IMR-90 (cell line): ENCODE measurements around the gene METAP2. TPM values are rescaled to one million over a fixed set of nuclear protein-coding genes. Genes with fewer than 3 reads are reported as not detected.

Experiments used
- ATAC-seq: fragments of 200-7000 bp; cut with Tn5 transposase; 2 replicates; pipeline ENCODE4 v1.9.1; 2020; ENCODE audit warnings: low read depth, mild to moderate bottlenecking, moderate library complexity
- BruUV-seq: library from RNA; stranded (reverse); fragments of 400-500 nt; replicated peaks from 2 replicates; lab custom pipeline; 2021; lab: Mats Ljungman, UMichigan
- CTCF ChIA-PET: fragments of 300-600 bp; formaldehyde crosslinking; extraction: SDS; loops from one replicate; lab custom pipeline; 2021; ENCODE audit warnings: antibody characterized with exemption; lab: Yijun Ruan, JAX
- POLR2A ChIA-PET: fragments of 300-600 bp; sonication (Branson Sonifier 250); formaldehyde crosslinking; loops from one replicate; lab custom pipeline; 2022; ENCODE audit warnings: antibody characterized with exemption; ENCODE audit not compliant: unreplicated experiment; lab: Charles Lee
- DNase-seq: peaks from one replicate; pipeline ENCODE4 v3.0.0; 2013
- H2AFZ ChIP-seq: replicated peaks from 2 replicates; pipeline ENCODE3; 2013; ENCODE audit warnings: low read length, mild to moderate bottlenecking; ENCODE audit not compliant: poor library complexity
- H2AK5ac ChIP-seq: 2 replicates; pipeline ENCODE4 v1.6.1; 2013; ENCODE audit warnings: low read depth, low read length, inconsistent platforms
- H2AK9ac ChIP-seq: replicated peaks from 2 replicates; pipeline ENCODE3; 2013; ENCODE audit warnings: mild to moderate bottlenecking, low read depth, low read length, moderate library complexity; ENCODE audit not compliant: poor library complexity
- H2BK120ac ChIP-seq: 2 replicates; pipeline ENCODE4 v1.6.1; 2013; ENCODE audit warnings: low read depth, low read length, inconsistent platforms
- H2BK15ac ChIP-seq: 3 replicates; pipeline ENCODE4 v1.6.1; 2013; ENCODE audit warnings: low read depth, low read length, inconsistent platforms
- H2BK20ac ChIP-seq: 2 replicates; pipeline ENCODE4 v1.6.1; 2013; ENCODE audit warnings: low read depth, mild to moderate bottlenecking, inconsistent platforms, low read length, moderate library complexity
- H2BK5ac ChIP-seq: 2 replicates; pipeline ENCODE4 v1.6.1; 2013; ENCODE audit warnings: mild to moderate bottlenecking, low read depth, low read length, inconsistent platforms; ENCODE audit not compliant: poor library complexity, severe bottlenecking
- H3K14ac ChIP-seq: replicated peaks from 2 replicates; pipeline ENCODE4 v1.6.1; 2013; ENCODE audit warnings: low read depth, low read length, inconsistent platforms
- H3K18ac ChIP-seq: 2 replicates; pipeline ENCODE4 v1.6.1; 2013; ENCODE audit warnings: low read depth, low read length, control low read depth
- H3K23ac ChIP-seq: 2 replicates; pipeline ENCODE4 v1.6.1; 2013; ENCODE audit warnings: low read depth, low read length, inconsistent platforms
- H3K27ac ChIP-seq: 2 replicates; pipeline ENCODE4 v1.5.1; 2013; ENCODE audit warnings: mild to moderate bottlenecking, control low read depth, low read length; ENCODE audit not compliant: insufficient read depth
- H3K27me3 ChIP-seq: 2 replicates; pipeline ENCODE4 v1.6.1; 2013; ENCODE audit warnings: low read length; ENCODE audit not compliant: control insufficient read depth, insufficient read depth
- H3K36me3 ChIP-seq: 2 replicates; pipeline ENCODE4 v1.6.1; 2013; ENCODE audit warnings: low read length, mixed read lengths; ENCODE audit not compliant: control insufficient read depth, insufficient read depth
- H3K4ac ChIP-seq: 2 replicates; pipeline ENCODE4 v1.6.1; 2013; ENCODE audit warnings: low read depth, low read length, inconsistent platforms
- H3K4me1 ChIP-seq: 2 replicates; pipeline ENCODE4 v1.6.1; 2013; ENCODE audit warnings: low read length, mixed read lengths; ENCODE audit not compliant: control insufficient read depth, insufficient read depth
- H3K4me2 ChIP-seq: 2 replicates; pipeline ENCODE4 v1.6.1; 2013; ENCODE audit warnings: low read depth, mild to moderate bottlenecking, control low read depth, low read length, moderate library complexity
- H3K4me3 ChIP-seq: 2 replicates; pipeline ENCODE4 v1.5.1; 2013; ENCODE audit warnings: low read depth, mild to moderate bottlenecking, control low read depth, low read length, moderate library complexity; ENCODE audit not compliant: insufficient read depth
- H3K56ac ChIP-seq: 2 replicates; pipeline ENCODE4 v1.6.1; 2013; ENCODE audit warnings: low read length, inconsistent platforms; ENCODE audit not compliant: insufficient read depth; ENCODE audit errors: extremely low read depth
- H3K79me1 ChIP-seq, 2 experiments: 2 replicates each; pipeline ENCODE4 v1.6.1; 2013; ENCODE audit warnings: low read length in 2 of 2, inconsistent platforms in 1 of 2, low read depth in 1 of 2
- H3K9ac ChIP-seq: 2 replicates; pipeline ENCODE4 v1.6.1; 2013; ENCODE audit warnings: low read depth, low read length, control low read depth
- H3K9me1 ChIP-seq: 2 replicates; pipeline ENCODE4 v1.6.1; 2013; ENCODE audit warnings: low read length, inconsistent platforms; ENCODE audit not compliant: insufficient read depth
- H3K9me3 ChIP-seq: 2 replicates; pipeline ENCODE4 v1.6.1; 2013; ENCODE audit warnings: low read length; ENCODE audit not compliant: control insufficient read depth, insufficient read depth
- H4K20me1 ChIP-seq: 2 replicates; pipeline ENCODE4 v1.6.1; 2013; ENCODE audit warnings: low read length, inconsistent platforms; ENCODE audit not compliant: insufficient read depth
- H4K5ac ChIP-seq: 2 replicates; pipeline ENCODE4 v1.6.1; 2013; ENCODE audit warnings: mild to moderate bottlenecking, low read depth, low read length, control low read depth
- H4K8ac ChIP-seq, 2 experiments: 2 replicates each; pipeline ENCODE4 v1.6.1; 2013; ENCODE audit warnings: low read depth in 2 of 2, low read length in 2 of 2, control low read depth in 1 of 2, inconsistent platforms in 1 of 2
- H4K91ac ChIP-seq: 2 replicates; pipeline ENCODE4 v1.6.1; 2013; ENCODE audit warnings: low read depth, low read length, inconsistent platforms; ENCODE audit not compliant: insufficient read depth
- RFX5 ChIP-seq: IDR thresholded peaks from 2 replicates; pipeline ENCODE4 v1.8.0; 2012; ENCODE audit warnings: low read depth, mild to moderate bottlenecking, low read length, moderate library complexity
- WGBS, 2 experiments: methylation state at CpG; one replicate each; pipeline versions ENCODE4 v1.1.5 to v1.1.7; 2013; ENCODE audit warnings: missing lambda C conversion rate in 2 of 2; ENCODE audit not compliant: insufficient read length in 1 of 2; ENCODE audit errors: extremely low coverage in 2 of 2; 5-methylcytosine and 5-hydroxymethylcytosine counted together
- dilution Hi-C: fragments of 300-500 bp; cut with HindIII; formaldehyde crosslinking; loops from one replicate; pipeline ENCODE4 v1.14.3; 2018; ENCODE audit warnings: low sequenced_read_pairs; ENCODE audit not compliant: unreplicated experiment
- in situ Hi-C: fragments of 300-500 bp; cut with MboI; formaldehyde crosslinking; loops from 3 replicates; pipeline ENCODE4 v1.14.3; 2019; ENCODE audit warnings: low sequenced_read_pairs, inconsistent platforms, mixed read lengths
- intact Hi-C: fragments of 100-400 bp; cut with micrococcal nuclease; formaldehyde crosslinking; loops from 2 replicates; pipeline ENCODE4 v1.10.0; 2022
- polyA plus RNA-seq, 3 experiments: library from polyadenylated mRNA; depleted of rRNA; stranded (reverse); fragments of >200 nt; gene quantifications; 2 replicates each; pipeline ENCODE4 v1.2.3, GENCODE V29; 2012; ENCODE audit warnings: low replicate concordance in 1 of 3
- total RNA-seq: library from RNA; depleted of rRNA; stranded (reverse); fragments of >200 nt; gene quantifications from 2 replicates; pipeline ENCODE4 v1.2.3, GENCODE V29; 2012

The METAP2 gene
- total and polyA plus RNA-seq, 2 of the 4 experiments (the other 2 are of a cell fraction), result 62.5 to 72.9 TPM

GRCh38 chr12:95522692-95523091, 48.7 kb downstream of the METAP2 start:
- no peak overlapping the region for H3K14ac ChIP-seq
- H2AFZ ChIP-seq, result no peak overlapping the region
- no peak overlapping the region for H3K9ac ChIP-seq
- in situ Hi-C loops, result no loop called here
- no peaks in the 10 kb centered on the region for H3K27me3 ChIP-seq
- no peak overlapping the region for H3K4me2 ChIP-seq
- H4K8ac ChIP-seq, result no peak overlapping the region
- no peaks in the 10 kb centered on the region for H3K9me3 ChIP-seq
- H3K18ac ChIP-seq, result no peak overlapping the region
- no CpG with 5 or more reads among the region's 8 CpGs for WGBS, 2 experiments
- H4K5ac ChIP-seq, result no peak overlapping the region
- H3K36me3 ChIP-seq, result peaks cover 46% of the 10 kb centered on the region
- H4K20me1 ChIP-seq, result no peaks in the 10 kb centered on the region
- H4K91ac ChIP-seq, result no peak overlapping the region
- H2AK5ac ChIP-seq, result no peak overlapping the region
- DNase-seq (no peak), ATAC-seq (no peak)
- H2BK15ac ChIP-seq, result no peak overlapping the region
- dilution Hi-C loops, result no loop called here
- intact Hi-C loops, result no loop called here
- ChIA-PET POLR2A (no interaction called here), CTCF (no interaction called here)
- H3K9me1 ChIP-seq, result peaks cover 5% of the 10 kb centered on the region; the same call in 1 of the 2 replicates
- H3K4me1 ChIP-seq, result no peaks in the 10 kb centered on the region
- no peak overlapping the region for H2BK20ac ChIP-seq
- H2BK120ac ChIP-seq, result no peak overlapping the region
- no TSS peak for BruUV-seq
- H3K27ac ChIP-seq, result no peak overlapping the region
- TF ChIP-seq RFX5, result no peak
- no peak overlapping the region for H2AK9ac ChIP-seq
- no peak overlapping the region for H3K4me3 ChIP-seq
- no peak overlapping the region for H3K56ac ChIP-seq
- no peak overlapping the region for H3K4ac ChIP-seq
- no peak overlapping the region for H3K23ac ChIP-seq
- peaks cover 5 to 14% of the 10 kb centered on the region in 2 experiments for H3K79me1 ChIP-seq
- H2BK5ac ChIP-seq, result no peak overlapping the region
